Measurements from ENCODE around the gene KMT2E.
A peak's percentile ranks its signal among the peaks of the same experiment; 100 is the strongest.

KMT2E gene

GRCh38 chr7:105102557-105103352, 88.8 kb downstream of the KMT2E start:
- H3K9ac ChIP-seq (ENCODE audit: insufficient read length), result peak overlapping the region; percentile 11
- H3K36me3 ChIP-seq (ENCODE audit: insufficient read depth, low read length), result peaks cover 55% of the 10 kb centered on the region
- no peak for DNase-seq (ENCODE audit: low read depth, low spot score)
- H3K9me3 ChIP-seq (ENCODE audit: low read depth, low read length), result no peaks in the 10 kb centered on the region
- peak overlapping the region; percentile 70 for H3K27ac ChIP-seq
- TF ChIP-seq FOXP2 (optimal IDR thresholded peaks at IDR 0.05; ENCODE audit: control extremely low read depth, extremely low read length, insufficient read depth) (no peak), POLR2AphosphoS5 (IDR thresholded peaks at IDR 0.05; ENCODE audit: borderline replicate concordance, low read depth, low read length) (no peak), EZH2 (IDR thresholded peaks at IDR 0.05) (no peak)
- no peak overlapping the region for H3K4me3 ChIP-seq

DNA sequence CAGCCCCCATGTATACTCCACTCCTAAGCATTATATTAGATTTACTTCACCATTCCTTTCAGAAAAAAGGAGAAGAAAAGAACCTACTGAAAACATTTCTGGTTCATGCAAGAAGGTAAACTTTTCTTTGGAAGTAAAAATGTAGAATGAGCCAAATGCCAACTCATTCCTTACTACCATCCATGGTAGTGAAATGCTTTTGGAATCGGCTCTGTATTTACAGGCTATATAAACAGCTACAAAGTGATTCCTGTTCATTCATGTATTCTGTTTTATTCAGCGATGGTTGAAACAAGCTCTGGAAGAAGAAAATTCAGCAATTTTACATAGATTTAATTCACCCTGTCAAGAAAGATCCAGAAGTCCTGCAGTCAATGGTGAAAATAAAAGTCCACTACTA, 91.6 kb downstream of the KMT2E start:
- Histone ChIP-seq H3K9me3 (ENCODE audit: low read depth, low read length) (no peaks in the 10 kb centered on the region), H3K36me3 (ENCODE audit: insufficient read depth, low read length) (peaks cover 72% of the 10 kb centered on the region), H3K27ac (peak overlapping the region; percentile 64), H3K9ac (ENCODE audit: insufficient read length) (no peak overlapping the region), H3K4me3 (no peak overlapping the region)
- no peak for DNase-seq (ENCODE audit: low read depth, low spot score)
- no peak for TF ChIP-seq FOXP2 (optimal IDR thresholded peaks at IDR 0.05; ENCODE audit: control extremely low read depth, extremely low read length, insufficient read depth)
- TF ChIP-seq POLR2AphosphoS5 (IDR thresholded peaks at IDR 0.05; ENCODE audit: borderline replicate concordance, low read depth, low read length), result no peak
- TF ChIP-seq EZH2 (IDR thresholded peaks at IDR 0.05), result no peak

- TF ChIP-seq EZH2 (IDR thresholded peaks at IDR 0.05) (no peak), POLR2AphosphoS5 (IDR thresholded peaks at IDR 0.05; ENCODE audit: borderline replicate concordance, low read depth, low read length) (no peak), FOXP2 (optimal IDR thresholded peaks at IDR 0.05; ENCODE audit: control extremely low read depth, extremely low read length, insufficient read depth) (no peak)
- Histone ChIP-seq H3K4me3 (no peak overlapping the region), H3K9me3 (ENCODE audit: low read depth, low read length) (no peaks in the 10 kb centered on the region), H3K36me3 (ENCODE audit: insufficient read depth, low read length) (peaks cover 80% of the 10 kb centered on the region), H3K9ac (ENCODE audit: insufficient read length) (peak overlapping the region; percentile 25), H3K27ac (peak overlapping the region; percentile 64)
- no peak for DNase-seq (ENCODE audit: low read depth, low spot score)
Measured at GRCh38 chr7:105106473-105106872, 92.5 kb downstream of the KMT2E start.

DNA sequence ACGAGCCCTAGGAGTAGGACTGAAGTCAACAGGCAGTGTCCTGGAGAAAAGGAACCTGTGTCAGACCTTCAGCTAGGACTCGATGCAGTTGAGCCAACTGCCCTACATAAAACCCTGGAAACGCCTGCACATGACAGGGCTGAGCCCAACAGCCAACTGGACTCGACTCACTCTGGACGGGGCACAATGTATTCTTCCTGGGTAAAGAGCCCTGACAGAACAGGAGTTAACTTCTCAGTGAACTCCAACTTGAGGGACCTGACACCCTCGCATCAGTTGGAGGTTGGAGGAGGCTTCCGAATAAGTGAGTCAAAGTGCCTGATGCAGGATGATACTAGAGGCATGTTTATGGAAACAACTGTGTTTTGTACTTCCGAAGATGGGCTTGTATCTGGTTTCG, 93.5 kb downstream of the KMT2E start:
- DNase-seq (ENCODE audit: low read depth, low spot score), result no peak
- Histone ChIP-seq H3K4me3 (no peak overlapping the region), H3K9ac (ENCODE audit: insufficient read length) (no peak overlapping the region), H3K27ac (peak overlapping the region; percentile 49; the same call in 1 of the 2 replicates), H3K9me3 (ENCODE audit: low read depth, low read length) (no peaks in the 10 kb centered on the region), H3K36me3 (ENCODE audit: insufficient read depth, low read length) (peaks cover 88% of the 10 kb centered on the region)
- no peak for TF ChIP-seq EZH2 (IDR thresholded peaks at IDR 0.05)
- no peak for TF ChIP-seq POLR2AphosphoS5 (IDR thresholded peaks at IDR 0.05; ENCODE audit: borderline replicate concordance, low read depth, low read length)
- TF ChIP-seq FOXP2 (optimal IDR thresholded peaks at IDR 0.05; ENCODE audit: control extremely low read depth, extremely low read length, insufficient read depth), result no peak

- Histone ChIP-seq H3K9ac (ENCODE audit: insufficient read length) (no peak overlapping the region), H3K27ac (no peak overlapping the region), H3K36me3 (ENCODE audit: insufficient read depth, low read length) (peaks cover 82% of the 10 kb centered on the region), H3K4me3 (no peak overlapping the region), H3K9me3 (ENCODE audit: low read depth, low read length) (no peaks in the 10 kb centered on the region)
- DNase-seq (ENCODE audit: low read depth, low spot score), result no peak
- TF ChIP-seq POLR2AphosphoS5 (IDR thresholded peaks at IDR 0.05; ENCODE audit: borderline replicate concordance, low read depth, low read length) (no peak), EZH2 (IDR thresholded peaks at IDR 0.05) (no peak), FOXP2 (optimal IDR thresholded peaks at IDR 0.05; ENCODE audit: control extremely low read depth, extremely low read length, insufficient read depth) (no peak)
Measured at GRCh38 chr7:105112440-105113418, 98.7 kb downstream of the KMT2E start.

- H3K9me3 ChIP-seq (ENCODE audit: low read depth, low read length), result no peaks in the 10 kb centered on the region
- no peak overlapping the region for H3K4me3 ChIP-seq
- H3K36me3 ChIP-seq (ENCODE audit: insufficient read depth, low read length), result peaks cover 29% of the 10 kb centered on the region
- no peak for TF ChIP-seq POLR2AphosphoS5 (IDR thresholded peaks at IDR 0.05; ENCODE audit: borderline replicate concordance, low read depth, low read length)
- TF ChIP-seq EZH2 (IDR thresholded peaks at IDR 0.05), result no peak
- H3K9ac ChIP-seq (ENCODE audit: insufficient read length), result no peak overlapping the region
- no peak for DNase-seq (ENCODE audit: low read depth, low spot score)
- no peak overlapping the region for H3K27ac ChIP-seq
Measured at GRCh38 chr7:105118612-105119600, 104.9 kb downstream of the KMT2E start.

GRCh38 chr7:105122619-105123018, 108.6 kb downstream of the KMT2E start:
- DNase-seq (ENCODE audit: low read depth, low spot score), result no peak
- Histone ChIP-seq H3K36me3 (ENCODE audit: insufficient read depth, low read length) (peaks cover 12% of the 10 kb centered on the region; the same call in 1 of the 2 replicates), H3K9ac (ENCODE audit: insufficient read length) (no peak overlapping the region), H3K9me3 (ENCODE audit: low read depth, low read length) (no peaks in the 10 kb centered on the region), H3K4me3 (no peak overlapping the region), H3K27ac (no peak overlapping the region)
- TF ChIP-seq EZH2 (IDR thresholded peaks at IDR 0.05), result no peak
- TF ChIP-seq POLR2AphosphoS5 (IDR thresholded peaks at IDR 0.05; ENCODE audit: borderline replicate concordance, low read depth, low read length), result no peak

All from SK-N-MC (cell line).